HCT116 (cell line): ENCODE results near the gene MYH10. TPM values are rescaled to one million over a fixed set of nuclear protein-coding genes. Genes with fewer than 3 reads are reported as not detected.

Experiments
- ATAC-seq: fragments of 200-7000 bp; cut with Tn5 transposase; 2 replicates; pipeline ENCODE4 v1.9.1; 2020; ENCODE audit warnings: mild to moderate bottlenecking, moderate library complexity
- BruUV-seq: library from RNA; stranded (reverse); fragments of 400-500 nt; replicated peaks from 2 replicates; lab custom pipeline; 2021; lab: Mats Ljungman, UMichigan
- CTCF ChIA-PET: fragments of 300-600 bp; sonication (Branson Sonifier 250); formaldehyde crosslinking; loops from one replicate; lab custom pipeline; 2021; ENCODE audit warnings: antibody characterized with exemption; lab: Charles Lee
- POLR2A ChIA-PET: fragments of 300-600, 350-600 bp; sonication (Branson Sonifier 250); formaldehyde crosslinking; loops from one replicate; lab custom pipeline; 2021; ENCODE audit warnings: antibody characterized with exemption; lab: Charles Lee
- RAD21 ChIA-PET, 2 experiments: fragments of 300-600 bp; sonication (Branson Sonifier 250); formaldehyde crosslinking; loops; one replicate each; lab custom pipeline; 2023; ENCODE audit warnings: low total read pairs in 2 of 2; ENCODE audit not compliant: uncharacterized antibody in 2 of 2, unreplicated experiment in 2 of 2, low non-redundant PET in 1 of 2; lab: Charles Lee
- DNase-seq: peaks from one replicate; pipeline ENCODE4 v3.0.0-alpha.2; 2010; ENCODE audit warnings: low read depth, low spot score
- H2AFZ ChIP-seq: fragments of 200-600 bp; shearing (Covaris generic), sonication (generic); 2 replicates; pipeline ENCODE4 v1.6.1; 2017; ENCODE audit warnings: low read depth, mixed run types, mixed read lengths, antibody characterized with exemption, low read length; ENCODE audit not compliant: poor library complexity, severe bottlenecking
- H3K27ac ChIP-seq: 2 replicates; pipeline ENCODE4 v1.5.1; 2012; ENCODE audit warnings: low read depth, low read length
- H3K27me3 ChIP-seq: fragments of 200-600 bp; sonication (generic); 2 replicates; pipeline ENCODE4 v1.6.1; 2016; ENCODE audit warnings: mixed run types, low read length, mixed read lengths; ENCODE audit not compliant: insufficient read depth
- H3K36me3 ChIP-seq, 2 experiments: fragments of 200-500 bp in 1 of 2; fragments of 200-600 bp in 1 of 2; sonication (Bioruptor generic) in 1 of 2; sonication (generic) in 1 of 2; 2 replicates each; pipeline versions ENCODE4 v1.5.1 to v1.6.1; 2014 to 2016; ENCODE audit warnings: low read length in 2 of 2, inconsistent platforms in 1 of 2, mixed read lengths in 1 of 2, mixed run types in 1 of 2; ENCODE audit not compliant: insufficient read depth in 2 of 2, control insufficient read depth in 1 of 2
- H3K4me1 ChIP-seq, 2 experiments: fragments of 200-600 bp in 1 of 2; sonication (generic) in 1 of 2; 2 replicates each; pipeline versions ENCODE4 v1.5.1 to v1.6.1; 2012 to 2017; ENCODE audit warnings: low read length in 2 of 2, inconsistent platforms in 1 of 2, mild to moderate bottlenecking in 1 of 2, mixed read lengths in 1 of 2, mixed run types in 1 of 2, moderate library complexity in 1 of 2; ENCODE audit not compliant: insufficient read depth in 2 of 2, control insufficient read depth in 1 of 2
- H3K4me2 ChIP-seq: fragments of 200-600 bp; sonication (generic); 2 replicates; pipeline ENCODE4 v1.6.1; 2017; ENCODE audit warnings: mixed run types, low read length, mixed read lengths
- H3K4me3 ChIP-seq, 2 experiments: fragments of 200-600 bp in 1 of 2; sonication (generic) in 1 of 2; replicated peaks in 1 of 2; 2 replicates each; pipeline ENCODE4 v1.5.1; 2011 to 2016; ENCODE audit warnings: low read length in 2 of 2, control low read depth in 1 of 2, low read depth in 1 of 2, mild to moderate bottlenecking in 1 of 2, mixed read lengths in 1 of 2, mixed run types in 1 of 2
- H3K79me2 ChIP-seq: fragments of 200-600 bp; sonication (generic); 2 replicates; pipeline ENCODE4 v1.6.1; 2017; ENCODE audit warnings: mild to moderate bottlenecking, mixed run types, low read length, moderate library complexity, mixed read lengths; ENCODE audit not compliant: insufficient read depth
- H3K9ac ChIP-seq: fragments of 200-600 bp; sonication (generic); 2 replicates; pipeline ENCODE4 v1.6.1; 2016; ENCODE audit warnings: low read length, mixed read lengths
- H3K9me2 ChIP-seq: fragments of 200-600 bp; sonication (generic), shearing (Covaris generic); 2 replicates; pipeline ENCODE4 v1.6.1; 2017; ENCODE audit warnings: mixed run types, mild to moderate bottlenecking, moderate library complexity; ENCODE audit not compliant: insufficient read depth
- H3K9me3 ChIP-seq, 2 experiments: fragments of 200-500 bp in 1 of 2; fragments of 200-600 bp in 1 of 2; sonication (Bioruptor generic) in 1 of 2; sonication (generic) in 1 of 2; 2 replicates each; pipeline ENCODE4 v1.6.1; 2014 to 2017; ENCODE audit warnings: low read length in 2 of 2, mixed read lengths in 2 of 2, inconsistent platforms in 1 of 2, low read depth in 1 of 2, mild to moderate bottlenecking in 1 of 2, mixed run types in 1 of 2, moderate library complexity in 1 of 2; ENCODE audit not compliant: control insufficient read depth in 1 of 2, insufficient read depth in 1 of 2
- H4K20me1 ChIP-seq: fragments of 200-600 bp; sonication (generic), shearing (Covaris generic); 2 replicates; pipeline ENCODE4 v1.6.1; 2017; ENCODE audit warnings: mixed run types, mild to moderate bottlenecking, moderate library complexity; ENCODE audit not compliant: insufficient read depth
- CEBPB ChIP-seq: IDR thresholded peaks from 2 replicates; pipeline ENCODE4 v1.6.1; 2012; ENCODE audit warnings: low read depth
- EGR1 ChIP-seq: IDR thresholded peaks from 2 replicates; pipeline ENCODE4 v1.6.1; 2012; ENCODE audit warnings: low read depth
- ELF1 ChIP-seq: IDR thresholded peaks from 2 replicates; pipeline ENCODE4 v1.6.1; 2012; ENCODE audit warnings: low read depth, borderline replicate concordance
- EZH2phosphoT487 ChIP-seq: fragments of 200-600 bp; IDR thresholded peaks from 2 replicates; pipeline ENCODE4 v1.6.1; 2018; ENCODE audit warnings: antibody characterized with exemption, borderline replicate concordance
- FOSL1 ChIP-seq: IDR thresholded peaks from 2 replicates; pipeline ENCODE4 v1.6.1; 2012; ENCODE audit warnings: low read depth
- JUND ChIP-seq: IDR thresholded peaks from 2 replicates; pipeline ENCODE4 v1.6.1; 2012
- POLR2A ChIP-seq: IDR thresholded peaks from 2 replicates; pipeline ENCODE4 v1.7.0; 2011; ENCODE audit warnings: borderline replicate concordance; ENCODE audit not compliant: insufficient read depth, insufficient read length; ENCODE audit errors: extremely low read depth
- POLR2AphosphoS5 ChIP-seq: IDR thresholded peaks from 2 replicates; pipeline ENCODE4 v1.6.1; 2011; ENCODE audit warnings: mild to moderate bottlenecking, low read depth, low read length, moderate library complexity
- RAD21 ChIP-seq: IDR thresholded peaks from 2 replicates; pipeline ENCODE4 v1.6.1; 2012; ENCODE audit warnings: low read depth, mild to moderate bottlenecking
- REST ChIP-seq: IDR thresholded peaks from 2 replicates; pipeline ENCODE4 v1.6.1; 2012; ENCODE audit warnings: low read depth
- SIN3A ChIP-seq: IDR thresholded peaks from 2 replicates; pipeline ENCODE4 v1.6.1; 2012; ENCODE audit warnings: low read depth
- SP1 ChIP-seq: IDR thresholded peaks from 2 replicates; pipeline ENCODE4 v1.6.1; 2012; ENCODE audit warnings: low read depth
- SRF ChIP-seq: IDR thresholded peaks from 2 replicates; pipeline ENCODE4 v1.6.1; 2012; ENCODE audit warnings: low read depth
- TCF7L2 ChIP-seq: IDR thresholded peaks from 2 replicates; pipeline ENCODE4 v1.7.0; 2011; ENCODE audit warnings: borderline replicate concordance, inconsistent platforms; ENCODE audit not compliant: insufficient read depth, insufficient read length; ENCODE audit errors: extremely low read depth
- ZFX ChIP-seq: fragments of 450-650 bp; IDR thresholded peaks from 2 replicates; pipeline ENCODE4 v1.6.1; 2017
- ZNF274 ChIP-seq: fragments of 200-500 bp; sonication (Bioruptor generic); IDR thresholded peaks from 2 replicates; pipeline ENCODE4 v1.6.1; 2014; ENCODE audit warnings: mild to moderate bottlenecking, low read depth, low read length, inconsistent platforms
- intact Hi-C: fragments of 100-400 bp; cut with micrococcal nuclease; formaldehyde crosslinking; loops from 2 replicates; pipeline ENCODE4 v1.10.0; 2022
- total RNA-seq: library from RNA; stranded (reverse); gene quantifications from one replicate; pipeline ENCODE4 v1.2.1, GENCODE V29; 2021; ENCODE audit not compliant: unreplicated experiment
- TF ChIP-seq, protein P1 (sequence below), 3 experiments: fragments of 200-600 bp in 1 of 3; sonication (generic) in 1 of 3; IDR thresholded peaks in 2 of 3; conservative IDR thresholded peaks in 1 of 3; 2 replicates each; pipeline ENCODE4 v1.5.1; 2012 to 2017; ENCODE audit warnings: low read depth in 2 of 3, low read length in 2 of 3, antibody characterized with exemption in 1 of 3, borderline replicate concordance in 1 of 3, control low read depth in 1 of 3, mild to moderate bottlenecking in 1 of 3, mixed read lengths in 1 of 3, mixed run types in 1 of 3, moderate library complexity in 1 of 3; ENCODE audit not compliant: insufficient read depth in 1 of 3
- TF ChIP-seq, protein P2 (sequence below): IDR thresholded peaks from 2 replicates; pipeline ENCODE4 v1.6.1; 2012
- TF ChIP-seq, protein P3 (sequence below): IDR thresholded peaks from 2 replicates; pipeline ENCODE4 v1.6.1; 2012

Gene MYH10
- total RNA-seq, 1 experiment from 2014 or later = 39.2 TPM

DNA sequence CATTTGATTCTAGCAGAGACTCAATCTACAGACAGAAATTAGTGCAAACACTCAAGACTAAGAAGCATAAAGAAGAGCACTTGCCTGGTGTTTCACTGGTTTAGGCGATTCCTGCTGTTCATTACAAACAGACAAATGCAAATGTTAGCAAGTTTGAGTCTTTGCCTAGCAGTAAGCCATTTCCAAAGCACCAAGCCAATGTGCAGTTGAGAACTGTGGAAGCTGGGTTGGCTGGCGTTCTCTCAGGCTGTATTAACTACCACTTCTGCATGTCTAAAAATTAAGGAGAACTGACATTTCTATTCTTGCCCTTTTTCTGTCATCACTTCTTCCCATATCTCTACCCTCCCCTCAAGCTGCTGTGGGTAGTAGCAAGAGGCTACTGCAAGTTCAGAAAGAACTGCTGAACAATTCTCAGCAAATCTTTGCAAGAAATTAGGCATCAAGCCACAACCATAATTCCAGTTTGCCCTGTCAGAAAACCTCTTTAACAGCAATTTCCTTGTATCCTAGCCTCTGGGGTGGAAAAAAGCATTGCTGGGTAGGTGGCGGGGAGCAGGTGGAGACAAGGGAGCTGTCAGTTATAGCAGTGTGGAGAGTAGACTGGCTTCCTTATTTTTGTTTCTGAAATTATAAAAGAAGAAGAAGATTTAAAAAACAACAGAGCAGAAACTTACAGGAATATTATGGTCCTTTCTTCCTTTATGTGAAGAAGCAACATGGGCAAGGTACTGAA lies 53.8 kb downstream of the MYH10 start:
- DNase-seq (no peak), ATAC-seq (no peak)
- intact Hi-C loops = no loop called here
- Histone ChIP-seq H3K79me2 (no peaks in the 10 kb centered on the region), H3K9ac (no peak overlapping the region), H3K4me3 (no peak overlapping the region), H4K20me1 (no peaks in the 10 kb centered on the region), H3K9me3 (no peaks in the 10 kb centered on the region), H3K4me1 (no peaks in the 10 kb centered on the region; a peak in 1 of 4 replicates), H3K36me3 (no peaks in the 10 kb centered on the region), H3K27me3 (no peaks in the 10 kb centered on the region), H3K4me2 (no peak overlapping the region), H2AFZ (no peak overlapping the region), H3K27ac (no peak overlapping the region), H3K9me2 (no peaks in the 10 kb centered on the region)
- TF ChIP-seq FOSL1 (no peak), REST (no peak), EZH2phosphoT487 (no peak), POLR2AphosphoS5 (no peak), ZNF274 (no peak), ZFX (no peak), TCF7L2 (no peak), SP1 (no peak), RAD21 (no peak), SIN3A (no peak), POLR2A (no peak), EGR1 (no peak), SRF (no peak), JUND (no peak), ELF1 (no peak), CEBPB (no peak)
- TF ChIP-seq, protein P1, sequence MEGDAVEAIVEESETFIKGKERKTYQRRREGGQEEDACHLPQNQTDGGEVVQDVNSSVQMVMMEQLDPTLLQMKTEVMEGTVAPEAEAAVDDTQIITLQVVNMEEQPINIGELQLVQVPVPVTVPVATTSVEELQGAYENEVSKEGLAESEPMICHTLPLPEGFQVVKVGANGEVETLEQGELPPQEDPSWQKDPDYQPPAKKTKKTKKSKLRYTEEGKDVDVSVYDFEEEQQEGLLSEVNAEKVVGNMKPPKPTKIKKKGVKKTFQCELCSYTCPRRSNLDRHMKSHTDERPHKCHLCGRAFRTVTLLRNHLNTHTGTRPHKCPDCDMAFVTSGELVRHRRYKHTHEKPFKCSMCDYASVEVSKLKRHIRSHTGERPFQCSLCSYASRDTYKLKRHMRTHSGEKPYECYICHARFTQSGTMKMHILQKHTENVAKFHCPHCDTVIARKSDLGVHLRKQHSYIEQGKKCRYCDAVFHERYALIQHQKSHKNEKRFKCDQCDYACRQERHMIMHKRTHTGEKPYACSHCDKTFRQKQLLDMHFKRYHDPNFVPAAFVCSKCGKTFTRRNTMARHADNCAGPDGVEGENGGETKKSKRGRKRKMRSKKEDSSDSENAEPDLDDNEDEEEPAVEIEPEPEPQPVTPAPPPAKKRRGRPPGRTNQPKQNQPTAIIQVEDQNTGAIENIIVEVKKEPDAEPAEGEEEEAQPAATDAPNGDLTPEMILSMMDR (IDR thresholded peaks at IDR 0.05 in 2 of 3, conservative IDR thresholded peaks at IDR 0.05 in 1 of 3; ENCODE audit: borderline replicate concordance in 1 of 3, insufficient read depth in 1 of 3, low read depth in 2 of 3, low read length in 2 of 3) = no peak
- TF ChIP-seq, protein P2, sequence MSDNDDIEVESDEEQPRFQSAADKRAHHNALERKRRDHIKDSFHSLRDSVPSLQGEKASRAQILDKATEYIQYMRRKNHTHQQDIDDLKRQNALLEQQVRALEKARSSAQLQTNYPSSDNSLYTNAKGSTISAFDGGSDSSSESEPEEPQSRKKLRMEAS = no peak
- TF ChIP-seq, protein P3, sequence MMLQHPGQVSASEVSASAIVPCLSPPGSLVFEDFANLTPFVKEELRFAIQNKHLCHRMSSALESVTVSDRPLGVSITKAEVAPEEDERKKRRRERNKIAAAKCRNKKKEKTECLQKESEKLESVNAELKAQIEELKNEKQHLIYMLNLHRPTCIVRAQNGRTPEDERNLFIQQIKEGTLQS = no peak
- ChIA-PET POLR2A (interaction anchor here (1.2 kb wide), 1 partner anchor 54 kb away, joined by 3 read pairs; the partner anchor contains the start of gene MYH10), CTCF (no interaction called here), RAD21 (no interaction called here)
- no TSS peak for BruUV-seq
